Measurements from ENCODE around the gene SLC7A5.
"Not testable (repeated sequence)": the region's sequence is repeated elsewhere in the genome, so short reads cannot be mapped to it uniquely, and the experiment has no call there.

The SLC7A5 gene

GRCh38 chr16:87789437-87790291 lies 79.6 kb downstream of the SLC7A5 start:
- no peak for DNase-seq

- not testable (repeated sequence) for DNase-seq
These were observed 80.4 kb downstream of the SLC7A5 start for GRCh38 chr16:87788730-87789436.

DNA sequence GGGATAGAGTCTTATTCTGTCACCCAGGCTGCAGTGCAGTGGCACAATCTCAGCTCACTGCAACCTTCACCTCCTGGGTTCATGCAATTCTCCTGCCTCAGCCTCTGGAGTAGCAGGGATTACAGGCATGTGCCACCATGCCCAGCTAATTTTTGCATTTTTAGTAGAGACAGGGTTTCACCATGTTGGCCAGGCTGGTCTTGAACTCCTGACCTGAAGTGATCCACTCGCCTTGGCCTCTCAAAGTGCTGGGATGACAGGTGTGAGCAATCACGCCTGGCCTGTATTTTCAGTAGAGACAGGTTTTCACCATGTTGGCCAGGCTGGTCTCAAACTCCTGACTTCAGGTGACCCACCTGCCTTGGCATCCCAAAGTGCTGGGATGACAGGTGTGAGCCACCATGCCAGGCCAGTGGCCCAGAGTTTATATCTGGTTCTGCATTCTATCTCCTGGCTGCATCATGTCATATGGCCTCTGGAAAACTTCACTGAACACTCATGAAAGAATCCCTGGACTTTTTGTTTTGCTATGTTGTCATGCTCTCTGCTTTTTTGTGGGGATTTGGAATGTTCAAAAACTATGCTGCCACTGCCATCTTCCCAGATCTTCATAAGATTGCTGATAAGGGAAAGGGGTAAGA lies 81.7 kb downstream of the SLC7A5 start:
- not testable (repeated sequence) for DNase-seq

DNA sequence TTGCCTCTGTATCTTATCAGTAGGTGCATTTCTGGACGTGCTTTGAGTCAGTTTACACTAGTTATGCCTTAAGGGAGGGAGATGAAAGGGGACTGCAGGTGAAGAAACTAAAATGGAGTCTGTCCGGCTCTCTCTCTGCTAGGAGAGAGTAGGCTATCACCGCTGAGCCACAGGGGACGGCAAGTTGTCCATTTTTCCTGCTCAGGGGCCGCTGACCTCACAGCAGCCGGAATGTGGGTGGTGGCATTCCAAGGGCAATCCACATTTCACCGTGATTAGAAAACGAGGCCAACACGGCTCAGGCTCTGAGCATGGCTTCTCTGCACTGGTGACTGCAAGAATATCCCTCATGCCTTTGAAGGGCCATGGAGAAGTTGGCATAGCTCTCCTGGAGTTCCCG lies 84.5 kb downstream of the SLC7A5 start:
- no peak for DNase-seq

GRCh38 chr16:87782033-87782432 lies 87.3 kb downstream of the SLC7A5 start:
- peak; percentile 24 for DNase-seq

DNA sequence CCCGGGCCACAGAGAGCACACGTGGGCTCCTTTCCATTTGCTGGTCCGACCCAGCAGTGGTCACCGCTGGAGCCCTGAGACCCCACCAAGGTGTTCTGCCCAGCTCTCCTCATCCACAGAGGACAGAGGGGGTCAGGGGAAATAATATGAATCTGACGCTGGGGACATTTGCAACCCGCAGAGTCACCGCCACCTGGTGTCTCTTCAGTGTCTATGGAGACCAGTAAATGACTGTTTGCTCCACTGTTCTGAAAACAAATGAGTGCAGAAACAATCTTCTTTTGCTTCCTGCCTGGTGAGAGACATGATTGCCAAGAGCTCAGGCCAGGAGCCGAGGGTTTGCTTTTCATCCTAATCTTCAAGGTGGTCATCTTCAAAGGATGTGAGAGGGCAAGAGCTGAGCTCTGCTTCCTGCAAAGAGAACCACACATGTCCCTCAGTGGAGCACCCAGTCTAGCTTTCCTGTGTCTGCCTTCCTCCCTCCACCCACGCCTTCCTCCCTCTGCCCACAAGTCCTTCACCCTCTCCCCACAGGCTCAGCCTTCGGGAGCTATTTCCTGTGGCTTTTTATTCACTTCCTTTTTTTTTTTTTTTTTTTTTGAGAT lies 88.8 kb downstream of the SLC7A5 start:
- DNase-seq, result no peak
